Heart right ventricle (tissue), 16 donors: ENCODE measurements around the gene SH3GL3. TPM values are rescaled to one million over a fixed set of nuclear protein-coding genes. Genes with fewer than 3 reads are reported as not detected.
A peak's percentile ranks its signal among the peaks of the same experiment; 100 is the strongest.

Experiments used
- ATAC-seq, 8 donors: fragments of 200-7000 bp; cut with Tn5 transposase; one replicate each; pipeline ENCODE4 v1.9.1; 2020; ENCODE audit warnings: mild to moderate bottlenecking in 8 of 8, moderate library complexity in 8 of 8, moderate number of reproducible peaks in 1 of 8
- DNase-seq, 2 donors: peaks; one replicate each; pipeline ENCODE4 v3.0.0-alpha.2; 2020
- H3K27ac ChIP-seq, 10 donors: fragments of 200-600 bp; sonication (generic) in 2 of 10; one replicate each; pipeline versions ENCODE4 v1.5.0 to v1.8.0; 2020 to 2022; ENCODE audit warnings: mild to moderate bottlenecking in 3 of 10
- H3K27me3 ChIP-seq, 7 donors: fragments of 200-600 bp; one replicate each; pipeline ENCODE4 v1.8.0; 2021 to 2022; ENCODE audit warnings: mild to moderate bottlenecking in 2 of 7
- H3K36me3 ChIP-seq, 9 donors: fragments of 200-600 bp; sonication (generic) in 1 of 9; one replicate each; pipeline versions ENCODE4 v1.5.0 to v1.8.0; 2020 to 2022; ENCODE audit warnings: mild to moderate bottlenecking in 2 of 9
- H3K4me1 ChIP-seq, 9 donors: fragments of 200-600 bp; sonication (generic) in 1 of 9; one replicate each; pipeline versions ENCODE4 v1.5.0 to v1.8.0; 2020 to 2022; ENCODE audit warnings: mild to moderate bottlenecking in 4 of 9
- H3K4me3 ChIP-seq, 10 donors: fragments of 200-600 bp; sonication (generic) in 2 of 10; one replicate each; pipeline versions ENCODE4 v1.5.0 to v1.8.0; 2020 to 2022; ENCODE audit warnings: mild to moderate bottlenecking in 7 of 10, moderate library complexity in 2 of 10
- H3K9me3 ChIP-seq, 11 donors: fragments of 200-600 bp in 10 of 11; sonication (generic) in 2 of 11; one replicate each; pipeline versions ENCODE4 v1.5.0 to v1.8.0; 2013 to 2022; ENCODE audit warnings: mild to moderate bottlenecking in 2 of 11, control low read depth in 1 of 11, moderate library complexity in 1 of 11
- CTCF ChIP-seq, 9 donors: fragments of 200-600 bp; sonication (generic) in 2 of 9; IDR thresholded peaks; one replicate each; pipeline versions ENCODE4 v1.5.0 to v1.8.0; 2021 to 2022; ENCODE audit warnings: antibody characterized with exemption in 9 of 9, mild to moderate bottlenecking in 5 of 9, moderate library complexity in 1 of 9
- WGBS, 2 donors: extraction: QIAGEN DNeasy Blood & Tissue Kit; methylation state at CpG; one replicate each; pipeline ENCODE4 v1.1.7; 2013; ENCODE audit warnings: inconsistent platforms in 1 of 2; 5-methylcytosine and 5-hydroxymethylcytosine counted together
- intact Hi-C, 10 donors: fragments of 100-400 bp; cut with DNase I; formaldehyde crosslinking; loops; one replicate each; pipeline versions ENCODE4 v1.11.1 to v1.14.2; 2022
- polyA plus RNA-seq, 2 donors: library from polyadenylated mRNA; stranded (reverse); fragments of 200-250 nt; gene quantifications; one replicate each; pipeline ENCODE4 v1.2.3, GENCODE V29; 2013
- total RNA-seq, 10 donors: library from RNA; stranded (reverse); fragmentation: NEBNext Ultra II Directional in 3 of 10; extraction: Animal tissue kit (Norgen Biotek cat#: 25700) in 3 of 10; gene quantifications; one replicate each; pipeline versions ENCODE4 v1.2.1 to v1.2.4, GENCODE V29; 2021 to 2023
- donor health status: Arrhythmogenic right ventricular cardiomyopathy.
- donor health status: ischemic (EF 13 %, LVEDD 7.1; RV severe dilation, severe dysfunction).
- donor health status: healthy with polysubstance abuse.
- donor health status: DM: no; HTN: yes; CAD: no.
- donor health status: DM: no; HTN: no; CAD: no.
- donor health status: ischemic (EF 25% LVEDD 6.9; RV normal size, moderate dysfunction).
- donor health status: ischemic (EF 25% LVEDD 5.7; RV mildly dilated, moderate dysfunction).
- donor health status: healthy.
- donor health status: DM: yes; HTN: yes; CAD: no.
- donor health status: Ischemic cardiomyopathy.
- donor health status: ischemic (EF 35%, LVEDD 5.7; RV mildly dilated, moderate dysfunction).
- donor health status: nonischemic (EF 11% LVEDD 7.7; RV severe dilation, severe dysfunction).
- donor health status: DM: yes; HTN: yes; CAD: no.
- donor health status: PGD.
- donor health status: ischemic (EF 29% LVEDD 5.4; RV normal size, mild dysfunction).
- donor health status: nonischemic (EF 23%, LVEDD 6.1; RV moderate dilation, normal function).

SH3GL3 gene
- total and polyA plus RNA-seq, 12 donors, result 0.13 to 0.17 TPM; not detected in 10

GRCh38 chr15:83598031-83598430 lies 150.9 kb downstream of the SH3GL3 start:
- no peak for TF ChIP-seq CTCF (IDR thresholded peaks at IDR 0.05)
- H3K4me1 ChIP-seq, result no peaks in the 10 kb centered on the region
- DNase-seq (no peak), ATAC-seq (no peak)
- H3K27me3 ChIP-seq, result no peaks in the 10 kb centered on the region
- WGBS, 2 donors, result 90 to 93% methylated on average over 2 of the region's 2 CpGs
- H3K4me3 ChIP-seq, result no peak overlapping the region
- peaks cover 0 to 22% (median 4%) of the 10 kb centered on the region in 11 donors for H3K9me3 ChIP-seq
- H3K27ac ChIP-seq, result no peak overlapping the region
- no peaks in the 10 kb centered on the region for H3K36me3 ChIP-seq
- intact Hi-C loops, result no loop called here

- Histone ChIP-seq H3K27me3 (peaks cover 0 to 13% (median 0%) of the 10 kb centered on the region in 7 donors), H3K36me3 (no peaks in the 10 kb centered on the region), H3K27ac (no peak overlapping the region), H3K4me1 (peaks cover 0 to 5% (median 0%) of the 10 kb centered on the region in 9 donors), H3K4me3 (no peak overlapping the region), H3K9me3 (peaks cover 0 to 22% (median 4%) of the 10 kb centered on the region in 11 donors)
- TF ChIP-seq CTCF (IDR thresholded peaks at IDR 0.05), result no peak
- no peak for ATAC-seq
- DNase-seq, result no peak
- 83 to 88% methylated on average over 2 of the region's 2 CpGs for WGBS, 2 donors
- intact Hi-C loops, result no loop called here
Observed at GRCh38 chr15:83602021-83602420, 154.9 kb downstream of the SH3GL3 start.

- no peak for TF ChIP-seq CTCF (IDR thresholded peaks at IDR 0.05)
- ATAC-seq (no peak), DNase-seq (no peak)
- intact Hi-C loops, result no loop called here
- WGBS, 2 donors, result 97% methylated on average over 1 of the region's 1 CpG
- no peaks in the 10 kb centered on the region for H3K36me3 ChIP-seq
- H3K4me3 ChIP-seq, result no peak overlapping the region
- H3K9me3 ChIP-seq, result peaks cover 0 to 16% (median 2%) of the 10 kb centered on the region in 11 donors
- peaks cover 0 to 5% (median 0%) of the 10 kb centered on the region in 9 donors for H3K4me1 ChIP-seq
- no peak overlapping the region for H3K27ac ChIP-seq
- H3K27me3 ChIP-seq, result peaks cover 0 to 13% (median 0%) of the 10 kb centered on the region in 7 donors
Observed at GRCh38 chr15:83604549-83604948, 157.4 kb downstream of the SH3GL3 start.

GRCh38 chr15:83605111-83605945 lies 158.2 kb downstream of the SH3GL3 start:
- Histone ChIP-seq H3K27me3 (peaks cover 0 to 13% (median 0%) of the 10 kb centered on the region in 7 donors), H3K4me3 (no peak overlapping the region), H3K9me3 (peaks cover 0 to 10% (median 0%) of the 10 kb centered on the region in 11 donors), H3K36me3 (no peaks in the 10 kb centered on the region), H3K27ac (no peak overlapping the region), H3K4me1 (peaks cover 0 to 5% (median 0%) of the 10 kb centered on the region in 9 donors)
- intact Hi-C loops, result no loop called here
- DNase-seq (peak; percentile 7 to 25), ATAC-seq (peak in 3 of 8 donors; percentile 58 to 75 (median 60))
- 54 to 67% methylated on average over 7 of the region's 7 CpGs for WGBS, 2 donors
- TF ChIP-seq CTCF (IDR thresholded peaks at IDR 0.05), result no peak
